HG03342 (cell line): ENCODE results near the gene LRRC47.
A peak's percentile ranks its signal among the peaks of the same experiment; 100 is the strongest.

Source experiments
- ATAC-seq: cut with Tn5 transposase; IDR thresholded peaks from one replicate; pipeline ENCODE4 v1.9.1; 2021; ENCODE audit warnings: mild to moderate bottlenecking, moderate library complexity; ENCODE audit not compliant: unreplicated experiment

The LRRC47 gene

DNA sequence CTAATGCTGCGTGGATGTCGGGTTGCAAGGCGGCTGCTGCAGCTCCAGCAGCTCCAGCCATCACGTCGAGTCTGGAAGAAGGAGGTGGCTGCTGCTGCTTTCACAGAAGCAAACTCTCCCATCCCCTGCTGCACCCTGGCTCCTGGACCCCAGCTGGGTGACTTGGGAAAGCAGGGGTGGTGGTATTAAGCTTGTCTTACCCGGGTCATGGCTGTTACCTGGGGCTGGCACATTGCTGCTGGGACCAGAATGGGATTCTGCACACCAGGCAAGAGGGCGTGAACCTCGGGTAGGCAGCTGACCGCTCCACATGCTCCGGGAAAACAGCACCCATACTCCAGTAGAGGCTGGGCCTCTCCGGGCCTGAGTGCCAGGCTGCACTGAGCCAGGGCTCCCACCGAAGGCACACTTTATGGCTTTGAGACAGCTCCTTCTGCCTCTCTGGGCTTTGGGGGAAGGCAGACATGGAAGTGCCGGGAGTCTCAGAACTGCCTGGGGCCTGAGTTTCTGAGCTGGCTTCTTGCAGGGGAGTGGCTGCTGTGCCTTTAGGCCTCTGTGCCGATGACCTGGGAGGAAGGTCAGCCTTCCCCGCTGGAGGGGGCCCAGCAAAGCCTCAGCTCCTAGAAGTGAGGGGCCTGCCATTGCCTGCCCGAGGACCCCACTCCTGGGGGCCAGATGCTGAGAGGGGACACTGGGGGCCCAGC lies 22.6 kb downstream of the LRRC47 start:
- no peak for ATAC-seq

GRCh38 chr1:3772715-3773571 lies 23.4 kb downstream of the LRRC47 start, which contains the start of gene SMIM1:
Gene SMIM1, plus strand, starts transcription at chr1:3772749. Its CDS starts 2,625 bp downstream, at chr1:3775374.
- ATAC-seq, result peak; percentile 22

- peak; percentile 69 for ATAC-seq
Observed at GRCh38 chr1:3772027-3772714, 24.1 kb downstream of the LRRC47 start.

DNA sequence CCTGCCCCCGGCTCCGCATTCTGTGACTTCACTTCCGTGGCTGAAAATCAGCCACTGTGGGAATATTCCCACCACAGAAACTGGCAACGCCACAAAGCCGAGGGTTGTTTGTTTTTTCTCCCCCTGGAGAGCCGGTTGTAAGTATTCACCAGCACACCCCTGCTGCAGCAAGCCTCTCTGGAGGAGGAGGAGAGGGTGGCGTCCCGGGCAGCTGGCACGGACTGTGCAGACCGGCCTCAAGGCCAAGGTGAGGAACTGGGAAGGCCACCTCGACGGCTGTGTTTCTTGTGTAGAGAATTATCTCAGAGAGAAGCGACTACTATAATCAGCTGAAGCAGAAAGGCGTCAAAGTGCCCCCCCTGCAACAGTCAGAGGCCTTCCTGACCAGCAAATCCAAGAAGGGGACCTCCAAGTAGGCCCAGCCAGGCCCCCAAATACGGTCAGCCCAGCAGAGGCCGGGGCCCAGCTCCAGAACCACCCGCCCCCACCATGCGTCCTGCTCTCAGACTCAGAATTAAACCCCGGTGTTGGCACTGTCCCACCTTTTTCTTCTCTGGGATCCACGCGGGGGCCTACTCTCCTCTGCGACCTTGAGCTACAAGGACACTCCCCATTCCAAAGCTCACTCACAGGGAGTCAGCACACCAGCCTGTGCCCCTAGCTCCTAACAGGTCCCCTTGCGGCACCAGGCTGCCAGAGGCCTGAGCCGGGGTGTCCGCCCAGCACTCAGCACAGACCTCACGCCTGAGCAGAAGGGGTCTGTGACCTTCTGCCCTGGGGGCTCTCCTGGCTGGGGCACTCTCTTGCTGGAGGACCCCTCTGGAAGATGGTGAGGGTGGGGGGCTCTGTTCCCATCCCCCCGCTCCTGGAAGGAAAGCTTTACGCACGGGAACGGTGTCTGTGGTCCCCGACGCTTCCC lies 24.9 kb downstream of the LRRC47 start:
- ATAC-seq, result no peak

DNA sequence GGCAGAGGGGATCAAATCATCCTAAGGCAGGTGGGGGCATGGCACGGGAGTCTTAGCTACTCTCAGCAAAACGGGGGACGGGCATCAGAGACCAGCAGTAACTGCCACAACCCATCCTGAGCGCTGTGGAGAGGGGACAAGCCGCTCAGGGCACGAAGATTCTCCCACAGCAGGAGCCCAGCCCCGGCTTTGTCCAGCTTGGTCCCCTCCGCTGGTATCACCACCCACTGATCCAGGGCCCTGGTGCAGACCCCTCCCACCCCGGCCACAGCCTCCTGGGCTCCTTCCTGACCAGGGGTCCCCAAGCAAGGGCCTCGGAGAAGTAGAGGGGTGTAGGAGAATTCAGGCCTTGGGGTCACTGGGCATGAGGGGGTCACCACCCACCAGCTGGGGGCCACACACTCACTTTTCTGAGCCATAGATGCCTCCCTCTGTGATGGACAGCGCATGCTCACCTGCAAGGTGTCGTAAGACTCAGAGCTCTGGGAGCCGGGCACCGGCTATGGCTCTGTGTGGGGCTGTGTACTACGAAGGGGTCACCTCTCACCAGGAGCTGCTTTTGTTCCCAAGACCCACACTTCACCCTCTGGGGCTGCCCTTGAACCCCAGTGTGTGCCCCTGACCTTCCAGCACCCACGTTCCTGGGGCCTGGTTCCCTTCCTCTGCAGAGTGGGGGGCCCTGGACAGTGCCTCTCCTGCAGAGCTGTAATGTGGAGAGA lies 26.1 kb downstream of the LRRC47 start:
- ATAC-seq, result no peak

GRCh38 chr1:3768811-3769390 lies 27.4 kb downstream of the LRRC47 start:
- ATAC-seq, result no peak

DNA sequence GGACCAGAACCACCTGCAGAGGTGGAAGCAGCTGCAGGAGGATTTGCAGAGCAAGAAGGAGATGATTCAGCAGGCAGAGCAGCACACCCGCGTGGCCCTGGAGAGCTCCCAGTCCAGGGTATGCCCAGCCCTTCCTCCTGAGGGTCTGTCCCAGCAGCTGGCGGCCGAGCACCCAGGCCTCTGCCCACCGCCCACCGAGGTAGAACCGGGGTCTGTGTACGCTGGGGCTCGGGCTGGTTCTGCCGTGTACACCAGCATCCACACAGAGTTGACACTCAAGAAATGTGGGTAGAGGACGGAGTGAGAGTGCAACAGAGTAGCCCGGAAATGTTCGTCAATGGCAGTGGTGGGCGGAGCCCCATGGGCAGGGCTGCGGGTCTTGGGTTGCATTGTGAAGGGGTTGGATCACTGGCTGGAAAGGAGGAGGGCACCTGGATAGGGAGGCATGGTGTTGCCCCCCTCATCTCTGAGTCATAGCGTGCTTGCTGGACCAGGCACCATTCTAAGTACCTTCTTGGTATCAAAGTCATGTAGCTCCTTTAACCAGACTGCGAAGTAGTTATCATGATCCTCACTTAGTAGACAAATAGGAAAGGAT lies 28.9 kb downstream of the LRRC47 start:
- ATAC-seq, result no peak

GRCh38 chr1:3763351-3764125 lies 32.8 kb downstream of the LRRC47 start:
- no peak for ATAC-seq

DNA sequence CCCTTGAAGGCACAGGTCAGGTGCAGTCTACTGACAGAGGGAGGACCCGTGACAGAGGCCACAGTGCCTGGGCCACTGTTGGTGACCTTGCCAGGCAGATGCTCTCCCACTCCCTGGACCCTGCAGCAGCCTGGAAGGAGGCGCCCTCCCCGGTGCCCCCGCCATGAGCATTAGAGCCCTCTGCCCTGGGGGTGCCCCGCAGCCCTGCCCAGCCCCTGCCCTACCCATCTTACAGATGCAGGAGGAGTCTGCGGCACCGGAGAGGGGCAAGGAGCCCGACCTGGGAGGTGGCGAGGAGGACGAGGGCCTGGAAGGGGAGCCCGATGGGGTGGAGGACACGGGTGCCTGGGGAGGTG lies 33.4 kb downstream of the LRRC47 start:
- ATAC-seq, result no peak

DNA sequence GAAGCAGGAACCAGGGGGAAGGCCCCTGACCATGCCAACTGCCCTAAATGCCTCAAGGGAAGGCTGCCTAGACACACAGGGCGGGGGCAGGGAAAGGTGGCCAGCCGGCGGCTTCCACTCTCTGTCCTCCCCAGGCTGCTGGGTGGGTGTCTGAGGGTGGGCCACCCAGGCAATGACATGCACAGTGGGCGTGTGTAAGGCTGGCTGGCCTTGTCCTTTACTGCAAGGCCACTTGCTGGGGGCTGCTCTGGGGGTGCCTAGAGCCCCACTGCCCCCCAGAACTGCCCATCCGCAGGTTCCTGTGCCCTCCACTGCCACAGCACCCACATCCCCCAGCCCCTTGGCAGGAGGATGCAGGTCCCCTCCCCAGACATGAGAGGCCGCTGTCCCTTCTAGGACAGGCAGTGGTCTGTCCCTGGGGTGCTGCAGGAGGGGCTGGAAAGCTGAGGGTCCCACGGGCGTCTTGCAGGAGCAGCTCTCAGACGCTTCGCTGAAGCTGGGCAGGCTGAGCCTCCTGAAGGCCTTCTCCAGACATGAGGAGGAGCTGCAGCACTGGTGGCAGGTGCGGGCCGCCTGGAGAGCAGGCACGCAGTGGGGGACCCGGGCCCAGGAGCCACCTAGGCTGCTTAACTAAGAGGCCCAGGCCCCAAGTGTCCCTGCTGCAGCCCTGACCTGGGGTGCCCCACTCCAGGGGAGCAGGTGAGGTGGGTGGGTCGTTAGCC lies 34.0 kb downstream of the LRRC47 start:
- ATAC-seq, result no peak

DNA sequence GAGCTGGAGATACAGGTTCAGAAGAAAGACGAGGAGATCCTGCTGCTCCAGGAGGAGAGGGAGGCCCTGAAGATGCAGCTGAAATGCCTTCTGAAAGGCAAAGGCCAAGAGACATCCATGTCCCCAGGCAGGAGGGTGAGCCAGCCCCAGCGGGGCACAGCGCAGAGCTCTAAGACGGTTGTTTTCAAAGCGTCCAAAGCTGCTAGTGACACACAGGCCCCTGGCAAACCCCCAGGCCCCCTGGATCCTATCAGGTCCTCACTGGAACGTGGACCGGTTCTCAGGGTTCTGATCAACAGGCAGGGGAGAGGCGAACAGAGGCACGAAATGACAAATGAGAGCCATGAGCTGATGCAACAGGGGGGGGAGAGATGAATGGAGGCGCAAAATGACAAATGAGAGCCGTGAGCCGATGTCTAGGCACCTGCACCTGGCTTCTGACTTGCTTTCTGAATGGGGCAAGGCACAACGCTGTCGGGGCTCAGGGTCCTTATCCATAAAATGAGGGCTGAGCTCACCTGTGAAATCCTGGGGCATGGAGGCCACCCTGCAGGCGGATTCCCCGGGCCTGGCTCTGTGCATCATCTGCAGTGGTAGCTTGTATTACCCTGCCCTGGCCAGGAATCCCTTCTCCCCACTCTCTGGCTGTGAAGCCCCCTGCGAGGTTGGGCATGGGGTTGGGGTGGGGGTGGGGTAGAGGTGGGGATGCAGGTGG lies 34.8 kb downstream of the LRRC47 start:
- no peak for ATAC-seq

DNA sequence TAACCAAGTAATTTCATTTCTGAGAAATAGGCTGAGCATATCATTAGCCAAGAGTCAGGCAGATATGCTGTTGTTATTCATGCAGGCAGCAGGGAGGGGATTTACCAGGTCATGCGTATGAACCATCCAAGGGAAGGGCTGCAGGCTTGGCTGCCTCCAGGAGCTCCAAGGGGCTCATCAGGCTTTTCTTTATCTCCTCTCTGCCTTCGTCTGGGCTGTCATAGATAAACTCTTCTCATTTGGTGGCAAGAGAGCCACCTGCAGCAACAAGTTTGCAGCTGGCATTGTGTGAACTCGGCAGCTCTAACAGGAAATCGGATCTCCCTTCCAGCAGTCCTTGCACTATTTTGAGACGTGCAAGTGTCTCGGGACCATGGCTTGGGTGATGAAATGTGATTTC lies 36.5 kb downstream of the LRRC47 start:
- ATAC-seq, result no peak

GRCh38 chr1:3759164-3759563 lies 37.1 kb downstream of the LRRC47 start:
- no peak for ATAC-seq

DNA sequence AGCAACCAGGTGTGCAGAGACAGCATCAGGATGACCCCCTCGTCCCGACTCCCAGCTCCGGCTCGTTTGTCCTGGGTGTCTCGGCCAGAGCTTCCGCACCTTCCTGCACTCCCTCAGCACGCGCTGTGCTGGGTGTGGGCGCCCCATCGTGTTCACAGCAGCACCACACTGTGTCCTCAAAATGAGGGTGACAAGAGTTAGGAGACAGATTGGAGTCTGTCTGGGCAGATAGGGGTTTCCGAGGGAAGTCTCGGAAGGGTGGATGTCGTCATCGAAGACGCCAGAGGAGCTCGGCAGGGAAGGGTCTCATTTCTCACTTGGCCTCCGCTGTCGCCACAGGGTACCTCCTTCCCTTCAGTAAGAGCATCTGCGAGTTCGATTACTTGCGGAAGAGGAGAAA lies 39.9 kb downstream of the LRRC47 start:
- ATAC-seq, result no peak

DNA sequence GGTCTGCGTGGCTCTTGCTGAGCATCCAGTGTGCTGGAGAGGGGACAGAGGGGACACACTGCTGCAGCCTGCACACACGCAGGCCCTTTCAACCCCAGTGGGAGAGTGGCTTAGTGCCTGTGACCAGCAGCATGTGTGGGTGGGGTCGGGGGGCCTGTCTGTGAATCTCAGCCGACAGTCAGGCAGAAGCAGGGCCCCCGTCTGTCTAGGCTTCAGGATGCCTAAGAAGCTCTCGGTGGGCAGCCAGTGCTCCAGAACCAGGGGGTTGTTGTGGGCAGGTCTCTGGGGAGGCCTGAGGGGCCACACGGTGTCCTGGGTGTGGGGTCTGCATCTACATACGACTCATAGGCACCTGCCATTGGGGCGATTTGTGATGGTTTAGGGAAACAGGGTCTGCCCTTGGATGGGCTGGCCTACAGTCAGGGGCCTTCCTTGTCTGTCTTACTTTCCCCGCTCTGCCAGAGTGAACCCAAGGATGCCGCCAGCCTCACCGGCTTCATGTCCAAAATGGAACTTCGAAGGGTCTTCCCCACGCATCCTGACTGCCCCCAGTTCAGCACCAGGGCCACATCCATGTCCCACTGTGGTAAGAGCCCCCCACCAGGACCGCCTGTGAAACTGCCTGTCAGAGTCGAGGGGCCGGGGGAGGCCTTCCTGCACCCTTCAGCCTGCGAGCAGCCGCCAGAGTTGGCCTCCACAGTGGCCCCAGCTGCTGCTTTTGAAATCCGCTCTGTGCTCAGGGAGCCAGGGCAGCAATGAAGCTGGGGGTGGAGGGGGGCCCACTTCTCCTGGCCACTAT lies 42.4 kb downstream of the LRRC47 start:
- ATAC-seq, result no peak

DNA sequence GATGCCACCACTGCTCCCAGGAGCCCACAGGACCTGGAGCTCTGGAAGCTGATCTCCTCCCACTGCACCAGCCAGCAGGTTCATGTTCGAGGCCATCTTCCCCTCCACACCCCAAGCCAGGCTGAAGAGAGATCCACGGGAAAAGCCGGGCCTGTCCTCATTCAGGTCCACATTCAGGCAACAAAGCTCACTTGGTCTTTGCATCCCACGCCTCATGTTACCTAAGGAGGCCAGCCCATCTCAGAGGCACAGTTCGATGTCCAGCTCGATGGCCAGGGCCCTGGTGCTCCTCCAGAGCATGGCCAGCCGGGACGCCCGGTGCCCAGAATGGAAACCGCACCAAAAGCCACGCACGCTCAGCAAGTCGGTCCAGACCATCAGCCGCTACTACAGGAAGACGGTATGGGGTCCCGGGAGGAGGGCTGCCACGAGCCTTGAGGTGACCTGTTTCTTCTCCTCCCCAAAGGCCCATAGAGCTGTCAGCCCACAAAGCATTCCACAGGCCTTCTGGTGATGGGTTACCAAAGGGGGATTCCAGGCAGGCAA lies 43.8 kb downstream of the LRRC47 start, which contains the start of gene CCDC27:
Gene CCDC27 (plus strand): TSS at position 51 of the 546 bp plus-strand sequence. CDS start 32 bp downstream, at position 83.
- no peak for ATAC-seq
